HepG2 (cell line): ENCODE data around the gene MCF2L. TPM values are rescaled to one million over a fixed set of nuclear protein-coding genes. Genes with fewer than 3 reads are reported as not detected.

Experiments used
- ATAC-seq: fragments of 200-7000 bp; cut with Tn5 transposase; 3 replicates; pipeline ENCODE4 v1.9.1; 2020; ENCODE audit warnings: mild to moderate bottlenecking, moderate library complexity
- BruUV-seq: library from RNA; stranded (reverse); fragments of 400-500 nt; replicated peaks from 2 replicates; lab custom pipeline; 2021; lab: Mats Ljungman, UMichigan
- CTCF ChIA-PET: fragments of 300-600 bp; formaldehyde crosslinking; extraction: SDS; loops from one replicate; lab custom pipeline; 2021; ENCODE audit warnings: low total read pairs, inconsistent platforms, low intra/inter-chr PET ratio; lab: Yijun Ruan, JAX
- POLR2A ChIA-PET: fragments of 350-600 bp; sonication (Branson Sonifier 250); formaldehyde crosslinking; loops from one replicate; lab custom pipeline; 2020; ENCODE audit warnings: antibody characterized with exemption, inconsistent platforms; lab: Yijun Ruan, JAX
- DNase-seq: peaks from one replicate; pipeline ENCODE4 v3.0.0-alpha.2; 2015; ENCODE audit warnings: low spot score
- FAIRE-seq: peaks from 3 replicates; lab custom pipeline; 2011; peaks lifted over from hg19 to GRCh38; lab: Jason Lieb, UNC
- H2AFZ ChIP-seq: one replicate; pipeline ENCODE4 v1.6.1; 2011; ENCODE audit warnings: low read length, inconsistent platforms
- H3K27ac ChIP-seq: fragments of 300-600 bp; 3 replicates; pipeline ENCODE4 v1.8.0; 2011; ENCODE audit warnings: mixed run types, mild to moderate bottlenecking, mixed read lengths, low read length, inconsistent platforms; ENCODE audit not compliant: insufficient read depth; ENCODE audit errors: extremely low read length
- H3K27me3 ChIP-seq, 2 experiments: fragments of 200-600 bp in 1 of 2; 2 replicates in 1 of 2; 3 replicates in 1 of 2; pipeline versions ENCODE4 v1.6.0 to v1.8.0; 2011; ENCODE audit warnings: low read length in 2 of 2, mild to moderate bottlenecking in 2 of 2, moderate library complexity in 2 of 2, inconsistent platforms in 1 of 2; ENCODE audit not compliant: insufficient read depth in 2 of 2, control insufficient read depth in 1 of 2
- H3K36me3 ChIP-seq, 2 experiments: fragments of 200-600 bp in 1 of 2; replicated peaks in 1 of 2; 2 replicates in 1 of 2; 3 replicates in 1 of 2; pipeline versions ENCODE4 v1.5.1 to v1.8.0; 2011; ENCODE audit warnings: low read length in 2 of 2, inconsistent platforms in 1 of 2; ENCODE audit not compliant: insufficient read depth in 2 of 2, control insufficient read depth in 1 of 2
- H3K4me1 ChIP-seq: 2 replicates; pipeline ENCODE4 v1.5.1; 2012; ENCODE audit warnings: low read length, inconsistent platforms; ENCODE audit not compliant: insufficient read depth
- H3K4me2 ChIP-seq: 2 replicates; pipeline ENCODE4 v1.6.0; 2011; ENCODE audit warnings: low read depth, low read length, inconsistent platforms
- H3K4me3 ChIP-seq, 3 experiments: fragments of 200-600 bp in 1 of 3; sonication (generic), shearing (Covaris generic) in 1 of 3; replicated peaks in 1 of 3; 2 replicates each; pipeline ENCODE4 v1.5.1; 2011 to 2016; ENCODE audit warnings: low read length in 3 of 3, inconsistent platforms in 2 of 3, low read depth in 2 of 3, mild to moderate bottlenecking in 2 of 3, control low read depth in 1 of 3, mixed read lengths in 1 of 3; ENCODE audit not compliant: insufficient read depth in 1 of 3
- H3K79me2 ChIP-seq: one replicate; pipeline ENCODE4 v1.6.1; 2011; ENCODE audit warnings: low read length, inconsistent platforms; ENCODE audit not compliant: insufficient read depth
- H3K9ac ChIP-seq: 2 replicates; pipeline ENCODE4 v1.6.0; 2011; ENCODE audit warnings: mild to moderate bottlenecking, low read depth, low read length, inconsistent platforms; ENCODE audit not compliant: insufficient read depth
- H3K9me3 ChIP-seq: 2 replicates; pipeline ENCODE4 v1.5.1; 2012; ENCODE audit warnings: mild to moderate bottlenecking, low read length
- H4K20me1 ChIP-seq: 2 replicates; pipeline ENCODE4 v1.6.0; 2011; ENCODE audit warnings: inconsistent platforms, mild to moderate bottlenecking, low read length, moderate library complexity; ENCODE audit not compliant: insufficient read depth
- CBX5 ChIP-seq: sonication (generic); formaldehyde crosslinking; IDR thresholded peaks from 2 replicates; pipeline ENCODE4 v1.4.0; 2020; ENCODE audit warnings: missing genetic modification reagents, borderline replicate concordance
- DNMT3B ChIP-seq: conservative IDR thresholded peaks from 2 replicates; pipeline ENCODE4 v1.6.1; 2016; ENCODE audit warnings: missing biosample characterization, control low read depth
- HOXA3 ChIP-seq: sonication (generic); formaldehyde crosslinking; IDR thresholded peaks from 2 replicates; pipeline ENCODE4 v1.5.0; 2020; ENCODE audit warnings: missing genetic modification reagents
- MYNN ChIP-seq: sonication (generic); formaldehyde crosslinking; IDR thresholded peaks from 2 replicates; pipeline ENCODE4 v1.4.0; 2020; ENCODE audit warnings: mild to moderate bottlenecking, low read depth, missing genetic modification reagents
- POLR2AphosphoS5 ChIP-seq: IDR thresholded peaks from 2 replicates; pipeline ENCODE4 v1.6.1; 2012; ENCODE audit warnings: low read depth, low read length
- POLR2G ChIP-seq: fragments of 200-400 bp; formaldehyde crosslinking; IDR thresholded peaks from 2 replicates; pipeline ENCODE4 v1.6.1; 2018; ENCODE audit warnings: mild to moderate bottlenecking, low read depth, low read length, moderate library complexity
- RBM22 ChIP-seq: fragments of 200-400 bp; formaldehyde crosslinking; optimal IDR thresholded peaks from 2 replicates; pipeline ENCODE3; 2017; ENCODE audit warnings: mild to moderate bottlenecking, low read length, moderate library complexity
- SALL2 ChIP-seq: sonication (generic); formaldehyde crosslinking; IDR thresholded peaks from 2 replicates; pipeline ENCODE4 v1.8.1; 2023; ENCODE audit warnings: mild to moderate bottlenecking, missing genetic modification reagents, inconsistent platforms
- U2AF2 ChIP-seq: fragments of 200-400 bp; formaldehyde crosslinking; IDR thresholded peaks from 2 replicates; pipeline ENCODE4 v1.6.1; 2017; ENCODE audit warnings: low read depth, mild to moderate bottlenecking, low read length
- ZNF501 ChIP-seq: sonication (generic); formaldehyde crosslinking; IDR thresholded peaks from 2 replicates; pipeline ENCODE4 v1.5.1; 2020; ENCODE audit warnings: mild to moderate bottlenecking, moderate library complexity, missing genetic modification reagents
- ZNF564 ChIP-seq: sonication (generic); formaldehyde crosslinking; IDR thresholded peaks from 2 replicates; pipeline ENCODE4 v1.8.1; 2023; ENCODE audit warnings: mild to moderate bottlenecking, missing genetic modification reagents
- ZSCAN22 ChIP-seq: sonication (generic); formaldehyde crosslinking; IDR thresholded peaks from 2 replicates; pipeline ENCODE4 v1.4.0; 2020; ENCODE audit warnings: mild to moderate bottlenecking, missing genetic modification reagents
- WGBS: methylation state at CpG from one replicate; pipeline ENCODE4 v1.1.6; 2017; ENCODE audit warnings: low lambda C conversion rate; 5-methylcytosine and 5-hydroxymethylcytosine counted together
- in situ Hi-C: cut with HindIII; loops from 2 replicates; pipeline ENCODE4 v1.10.0; 2017; ENCODE audit warnings: low pct_unique_long_range_greater_than_20kb; ENCODE audit not compliant: extremely low pct_ligation_motif_present
- intact Hi-C: fragments of 100-400 bp; cut with micrococcal nuclease; formaldehyde crosslinking; loops from one replicate; pipeline ENCODE4 v1.10.0; 2022; ENCODE audit not compliant: unreplicated experiment
- polyA plus RNA-seq, 8 experiments: library from polyadenylated mRNA; depleted of rRNA in 3 of 8; stranded (reverse) in 7 of 8; unstranded in 1 of 8; fragments of >200 nt; fragmentation: Illumina TruSeq in 4 of 8; extraction: Trizol in 4 of 8; gene quantifications; 2 replicates each; pipeline versions ENCODE4 v1.2.1 to v1.2.3, GENCODE V29; 2011 to 2016; ENCODE audit warnings: low read depth in 4 of 8, missing spikeins in 1 of 8, mixed read lengths in 1 of 8; ENCODE audit not compliant: insufficient read depth in 1 of 8
- total RNA-seq, 5 experiments: library from RNA; depleted of rRNA; stranded (reverse); fragments of >200 nt; fragmentation: Illumina TruSeq; extraction: Trizol; gene quantifications; 2 replicates each; pipeline ENCODE4 v1.2.3, GENCODE V29; 2016; ENCODE audit warnings: low read depth in 1 of 5
- TF ChIP-seq, protein P1 (sequence below): sonication (generic); formaldehyde crosslinking; IDR thresholded peaks from 2 replicates; pipeline ENCODE4 v1.4.0; 2020; ENCODE audit warnings: missing genetic modification reagents
- TF ChIP-seq, protein P2 (sequence below): IDR thresholded peaks from 2 replicates; pipeline ENCODE4 v1.4.0; 2020; ENCODE audit warnings: mild to moderate bottlenecking, missing genetic modification reagents
- TF ChIP-seq, protein P3 (sequence below): sonication (generic); formaldehyde crosslinking; IDR thresholded peaks from 2 replicates; pipeline ENCODE4 v1.5.1; 2020; ENCODE audit warnings: mild to moderate bottlenecking, missing genetic modification reagents, moderate library complexity

MCF2L gene
- total and polyA plus RNA-seq, 2 of the 13 experiments (the other 11 are each of a cell fraction or from before 2014, with no cell fraction given): 19.4 to 28.4 TPM

DNA sequence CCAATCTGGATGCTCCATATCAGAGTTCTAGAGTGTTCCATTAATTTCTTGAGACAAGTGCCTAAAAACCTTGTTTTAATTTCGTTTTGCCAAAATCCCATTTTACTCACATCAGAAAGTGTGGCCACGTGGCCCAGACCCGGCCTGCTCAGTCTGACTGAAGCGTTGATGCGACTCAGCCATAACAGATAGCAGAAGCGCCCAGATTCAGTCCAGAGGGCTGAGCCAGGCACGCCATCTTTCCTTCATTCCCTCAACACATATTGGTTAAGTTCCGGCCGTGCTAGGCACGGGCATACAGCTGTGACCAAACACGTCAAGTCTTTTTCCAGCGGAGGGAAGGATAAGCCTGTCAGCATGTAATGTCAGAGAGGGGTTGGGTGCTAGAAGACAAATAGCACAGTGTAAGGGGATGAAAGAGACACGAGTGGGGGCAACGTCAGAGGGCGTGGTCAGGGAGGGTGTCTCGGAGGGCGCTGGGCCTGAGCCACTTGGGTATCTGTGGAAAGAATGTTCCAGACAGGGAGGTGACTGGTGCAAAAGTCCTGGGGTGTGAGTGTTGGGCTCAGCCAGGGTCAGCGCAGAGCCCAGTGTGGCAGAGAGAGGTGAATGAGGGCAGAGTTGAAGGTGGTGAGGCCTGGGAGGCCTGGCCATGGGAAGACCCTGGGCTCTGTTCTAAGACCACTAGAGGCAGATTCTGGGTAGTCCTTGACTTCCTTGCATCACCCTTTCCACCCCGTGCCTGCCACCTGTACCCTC is 156.7 kb downstream of the MCF2L start:
- Histone ChIP-seq H3K9ac (no peak overlapping the region), H3K79me2 (peaks cover 28% of the 10 kb centered on the region), H3K4me1 (peaks cover 43% of the 10 kb centered on the region), H2AFZ (no peak overlapping the region), H3K27ac (no peak overlapping the region), H4K20me1 (peaks cover 4% of the 10 kb centered on the region; the same call in 1 of the 2 replicates), H3K9me3 (no peaks in the 10 kb centered on the region), H3K27me3 (no peaks in the 10 kb centered on the region; a peak in 1 of 5 replicates), H3K4me2 (0 out of 2 replicates have a peak overlapping the region, but pooled peaks have one; percentile 14), H3K4me3 (no peak overlapping the region), H3K36me3 (peaks cover 1 to 4% of the 10 kb centered on the region in 2 experiments; a peak in 2 of 5 replicates)
- DNase-seq: no peak
- POLR2A ChIA-PET: interaction anchor here (3.4 to 3.6 kb wide), 2 partner anchors 13 to 28 kb away, joined by 18 to 32 read pairs; no protein-coding TSS in a partner anchor
- ATAC-seq: no peak
- WGBS: 96% methylated on average over 19 of the region's 19 CpGs
- CTCF ChIA-PET: no interaction called here
- in situ Hi-C loops (no loop called here), intact Hi-C loops (no loop called here)
- no peak for FAIRE-seq
- no TSS peak for BruUV-seq
- TF ChIP-seq, protein P1, sequence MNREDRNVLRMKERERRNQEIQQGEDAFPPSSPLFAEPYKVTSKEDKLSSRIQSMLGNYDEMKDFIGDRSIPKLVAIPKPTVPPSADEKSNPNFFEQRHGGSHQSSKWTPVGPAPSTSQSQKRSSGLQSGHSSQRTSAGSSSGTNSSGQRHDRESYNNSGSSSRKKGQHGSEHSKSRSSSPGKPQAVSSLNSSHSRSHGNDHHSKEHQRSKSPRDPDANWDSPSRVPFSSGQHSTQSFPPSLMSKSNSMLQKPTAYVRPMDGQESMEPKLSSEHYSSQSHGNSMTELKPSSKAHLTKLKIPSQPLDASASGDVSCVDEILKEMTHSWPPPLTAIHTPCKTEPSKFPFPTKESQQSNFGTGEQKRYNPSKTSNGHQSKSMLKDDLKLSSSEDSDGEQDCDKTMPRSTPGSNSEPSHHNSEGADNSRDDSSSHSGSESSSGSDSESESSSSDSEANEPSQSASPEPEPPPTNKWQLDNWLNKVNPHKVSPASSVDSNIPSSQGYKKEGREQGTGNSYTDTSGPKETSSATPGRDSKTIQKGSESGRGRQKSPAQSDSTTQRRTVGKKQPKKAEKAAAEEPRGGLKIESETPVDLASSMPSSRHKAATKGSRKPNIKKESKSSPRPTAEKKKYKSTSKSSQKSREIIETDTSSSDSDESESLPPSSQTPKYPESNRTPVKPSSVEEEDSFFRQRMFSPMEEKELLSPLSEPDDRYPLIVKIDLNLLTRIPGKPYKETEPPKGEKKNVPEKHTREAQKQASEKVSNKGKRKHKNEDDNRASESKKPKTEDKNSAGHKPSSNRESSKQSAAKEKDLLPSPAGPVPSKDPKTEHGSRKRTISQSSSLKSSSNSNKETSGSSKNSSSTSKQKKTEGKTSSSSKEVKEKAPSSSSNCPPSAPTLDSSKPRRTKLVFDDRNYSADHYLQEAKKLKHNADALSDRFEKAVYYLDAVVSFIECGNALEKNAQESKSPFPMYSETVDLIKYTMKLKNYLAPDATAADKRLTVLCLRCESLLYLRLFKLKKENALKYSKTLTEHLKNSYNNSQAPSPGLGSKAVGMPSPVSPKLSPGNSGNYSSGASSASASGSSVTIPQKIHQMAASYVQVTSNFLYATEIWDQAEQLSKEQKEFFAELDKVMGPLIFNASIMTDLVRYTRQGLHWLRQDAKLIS (CRISPR knock-in tag): no peak
- TF ChIP-seq ZNF501 (CRISPR knock-in tag): 0 out of 2 replicates have a peak, but pooled peaks have one; percentile 7
- TF ChIP-seq, protein P2, sequence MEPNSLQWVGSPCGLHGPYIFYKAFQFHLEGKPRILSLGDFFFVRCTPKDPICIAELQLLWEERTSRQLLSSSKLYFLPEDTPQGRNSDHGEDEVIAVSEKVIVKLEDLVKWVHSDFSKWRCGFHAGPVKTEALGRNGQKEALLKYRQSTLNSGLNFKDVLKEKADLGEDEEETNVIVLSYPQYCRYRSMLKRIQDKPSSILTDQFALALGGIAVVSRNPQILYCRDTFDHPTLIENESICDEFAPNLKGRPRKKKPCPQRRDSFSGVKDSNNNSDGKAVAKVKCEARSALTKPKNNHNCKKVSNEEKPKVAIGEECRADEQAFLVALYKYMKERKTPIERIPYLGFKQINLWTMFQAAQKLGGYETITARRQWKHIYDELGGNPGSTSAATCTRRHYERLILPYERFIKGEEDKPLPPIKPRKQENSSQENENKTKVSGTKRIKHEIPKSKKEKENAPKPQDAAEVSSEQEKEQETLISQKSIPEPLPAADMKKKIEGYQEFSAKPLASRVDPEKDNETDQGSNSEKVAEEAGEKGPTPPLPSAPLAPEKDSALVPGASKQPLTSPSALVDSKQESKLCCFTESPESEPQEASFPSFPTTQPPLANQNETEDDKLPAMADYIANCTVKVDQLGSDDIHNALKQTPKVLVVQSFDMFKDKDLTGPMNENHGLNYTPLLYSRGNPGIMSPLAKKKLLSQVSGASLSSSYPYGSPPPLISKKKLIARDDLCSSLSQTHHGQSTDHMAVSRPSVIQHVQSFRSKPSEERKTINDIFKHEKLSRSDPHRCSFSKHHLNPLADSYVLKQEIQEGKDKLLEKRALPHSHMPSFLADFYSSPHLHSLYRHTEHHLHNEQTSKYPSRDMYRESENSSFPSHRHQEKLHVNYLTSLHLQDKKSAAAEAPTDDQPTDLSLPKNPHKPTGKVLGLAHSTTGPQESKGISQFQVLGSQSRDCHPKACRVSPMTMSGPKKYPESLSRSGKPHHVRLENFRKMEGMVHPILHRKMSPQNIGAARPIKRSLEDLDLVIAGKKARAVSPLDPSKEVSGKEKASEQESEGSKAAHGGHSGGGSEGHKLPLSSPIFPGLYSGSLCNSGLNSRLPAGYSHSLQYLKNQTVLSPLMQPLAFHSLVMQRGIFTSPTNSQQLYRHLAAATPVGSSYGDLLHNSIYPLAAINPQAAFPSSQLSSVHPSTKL (CRISPR knock-in tag): no peak
- TF ChIP-seq HOXA3: no peak
- peak; percentile 46 for TF ChIP-seq POLR2G
- no peak for TF ChIP-seq SALL2 (CRISPR knock-in tag)
- TF ChIP-seq ZSCAN22 (CRISPR knock-in tag): no peak
- TF ChIP-seq U2AF2: no peak
- peak; percentile 51; the same call in 1 of the 2 replicates for TF ChIP-seq POLR2AphosphoS5
- TF ChIP-seq DNMT3B (CRISPR knock-in tag): no peak
- no peak for TF ChIP-seq ZNF564
- TF ChIP-seq, protein P3, sequence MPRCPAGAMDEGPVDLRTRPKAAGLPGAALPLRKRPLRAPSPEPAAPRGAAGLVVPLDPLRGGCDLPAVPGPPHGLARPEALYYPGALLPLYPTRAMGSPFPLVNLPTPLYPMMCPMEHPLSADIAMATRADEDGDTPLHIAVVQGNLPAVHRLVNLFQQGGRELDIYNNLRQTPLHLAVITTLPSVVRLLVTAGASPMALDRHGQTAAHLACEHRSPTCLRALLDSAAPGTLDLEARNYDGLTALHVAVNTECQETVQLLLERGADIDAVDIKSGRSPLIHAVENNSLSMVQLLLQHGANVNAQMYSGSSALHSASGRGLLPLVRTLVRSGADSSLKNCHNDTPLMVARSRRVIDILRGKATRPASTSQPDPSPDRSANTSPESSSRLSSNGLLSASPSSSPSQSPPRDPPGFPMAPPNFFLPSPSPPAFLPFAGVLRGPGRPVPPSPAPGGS (CRISPR knock-in tag): 0 out of 2 replicates have a peak, but pooled peaks have one; percentile 21
- peak; percentile 8 for TF ChIP-seq RBM22
- no peak for TF ChIP-seq CBX5
- TF ChIP-seq MYNN (CRISPR knock-in tag): no peak
